B cell (primary cell): ENCODE measurements around the gene SMNDC1. TPM values are rescaled to one million over a fixed set of nuclear protein-coding genes. Genes with fewer than 3 reads are reported as not detected.

Experiments used
- ATAC-seq: fragments of 200-7000 bp; cut with Tn5 transposase; one replicate; pipeline ENCODE4 v1.10.0; 2021; ENCODE audit warnings: low read depth, mild to moderate bottlenecking, moderate number of reproducible peaks, moderate library complexity
- CTCF ChIA-PET: fragments of 350-600 bp; sonication (Branson Sonifier 250); formaldehyde crosslinking; loops from one replicate; lab custom pipeline; 2021; ENCODE audit warnings: antibody characterized with exemption, inconsistent platforms; lab: Charles Lee
- POLR2A ChIA-PET: fragments of 350-600 bp; sonication (Branson Sonifier 250); formaldehyde crosslinking; loops from one replicate; lab custom pipeline; 2021; ENCODE audit warnings: antibody characterized with exemption; lab: Charles Lee
- DNase-seq: peaks from one replicate; pipeline ENCODE4 v3.0.0; 2013
- H2AFZ ChIP-seq: 2 replicates; pipeline ENCODE4 v1.6.1; 2012; ENCODE audit warnings: mild to moderate bottlenecking, low read depth, low read length; ENCODE audit not compliant: insufficient read depth, poor library complexity, severe bottlenecking
- H3K27ac ChIP-seq, 2 donors: 1 replicate in 1 of 2; 2 replicates in 1 of 2; pipeline ENCODE4 v1.5.1; 2012 to 2013; ENCODE audit warnings: low read length in 2 of 2, mild to moderate bottlenecking in 2 of 2, moderate library complexity in 1 of 2
- H3K27me3 ChIP-seq, 4 experiments: fragments of 200-600 bp in 1 of 4; sonication (generic) in 1 of 4; replicated peaks in 1 of 4; 1 replicate in 2 of 4; 2 replicates in 2 of 4; pipeline versions ENCODE4 v1.6.1 to v1.7.0; 2013 to 2016; ENCODE audit warnings: low read length in 3 of 4, mild to moderate bottlenecking in 2 of 4, mixed read lengths in 1 of 4, moderate library complexity in 1 of 4; ENCODE audit not compliant: insufficient read depth in 4 of 4, control insufficient read depth in 3 of 4; ENCODE audit errors: control extremely low read depth in 1 of 4
- H3K36me3 ChIP-seq, 2 experiments: replicated peaks in 1 of 2; 1 replicate in 1 of 2; 2 replicates in 1 of 2; pipeline versions ENCODE4 v1.6.1 to v1.7.1; 2013; ENCODE audit warnings: low read length in 1 of 2; ENCODE audit not compliant: insufficient read depth in 2 of 2, control insufficient read depth in 1 of 2; ENCODE audit errors: control extremely low read depth in 1 of 2, extremely low read depth in 1 of 2
- H3K4me1 ChIP-seq, 2 donors: fragments of 200-600 bp in 1 of 2; sonication (generic) in 1 of 2; 1 replicate in 1 of 2; 2 replicates in 1 of 2; pipeline versions ENCODE4 v1.5.1 to v1.6.1; 2013 to 2017; ENCODE audit warnings: low read length in 2 of 2; ENCODE audit not compliant: control insufficient read depth in 2 of 2, insufficient read depth in 2 of 2
- H3K4me2 ChIP-seq: replicated peaks from 2 replicates; pipeline ENCODE3; 2012; ENCODE audit warnings: mild to moderate bottlenecking, low read depth, low read length; ENCODE audit not compliant: poor library complexity, severe bottlenecking
- H3K4me3 ChIP-seq, 5 experiments: fragments of 200-600 bp in 1 of 5; sonication (generic) in 1 of 5; 1 replicate in 3 of 5; 2 replicates in 2 of 5; pipeline versions ENCODE4 v1.5.1 to v1.7.0; 2011 to 2016; ENCODE audit warnings: low read length in 4 of 5, mild to moderate bottlenecking in 4 of 5, low read depth in 2 of 5, control low read depth in 1 of 5, moderate library complexity in 1 of 5; ENCODE audit not compliant: insufficient read depth in 1 of 5; ENCODE audit errors: control extremely low read depth in 1 of 5, extremely low read depth in 1 of 5
- H3K79me2 ChIP-seq: fragments of 200-600 bp; sonication (generic); one replicate; pipeline ENCODE4 v1.6.0; 2016; ENCODE audit warnings: low read length; ENCODE audit not compliant: control insufficient read depth, insufficient read depth
- H3K9ac ChIP-seq: fragments of 200-600 bp; sonication (generic); 2 replicates; pipeline ENCODE4 v1.6.1; 2017; ENCODE audit warnings: mild to moderate bottlenecking, low read length, moderate library complexity
- H3K9me3 ChIP-seq, 3 donors: one replicate each; pipeline versions ENCODE4 v1.6.1 to v1.7.1; 2013; ENCODE audit warnings: low read length in 2 of 3; ENCODE audit not compliant: control insufficient read depth in 2 of 3, insufficient read depth in 1 of 3; ENCODE audit errors: control extremely low read depth in 1 of 3
- H4K20me1 ChIP-seq: 2 replicates; pipeline ENCODE4 v1.6.0; 2012; ENCODE audit warnings: mild to moderate bottlenecking, low read length; ENCODE audit not compliant: insufficient read depth, control insufficient read depth, poor library complexity, severe bottlenecking
- H3K27ac Mint-ChIP-seq: one replicate; pipeline ENCODE4 v1.8.0; 2021; ENCODE audit warnings: mixed read lengths
- H3K27me3 Mint-ChIP-seq: one replicate; pipeline ENCODE4 v1.8.0; 2021; ENCODE audit warnings: mixed read lengths
- H3K4me1 Mint-ChIP-seq: one replicate; pipeline ENCODE4 v1.8.0; 2021; ENCODE audit warnings: mixed read lengths
- H3K4me3 Mint-ChIP-seq: one replicate; pipeline ENCODE4 v1.8.0; 2021; ENCODE audit warnings: mixed read lengths
- H3K9me3 Mint-ChIP-seq: one replicate; pipeline ENCODE4 v1.8.0; 2022; ENCODE audit warnings: mixed read lengths; ENCODE audit not compliant: insufficient read depth
- EZH2 ChIP-seq: IDR thresholded peaks from 2 replicates; pipeline ENCODE4 v1.6.1; 2012; ENCODE audit warnings: borderline replicate concordance, low read depth, mild to moderate bottlenecking, moderate library complexity, low read length; ENCODE audit not compliant: insufficient read depth, poor library complexity, severe bottlenecking
- WGBS: methylation state at CpG from one replicate; pipeline ENCODE4 v1.1.5; 2013; ENCODE audit warnings: missing lambda C conversion rate; ENCODE audit not compliant: insufficient coverage; 5-methylcytosine and 5-hydroxymethylcytosine counted together
- intact Hi-C: fragments of 100-400 bp; cut with micrococcal nuclease; formaldehyde crosslinking; loops from one replicate; pipeline ENCODE4 v1.10.0; 2022
- polyA plus RNA-seq: library from polyadenylated mRNA; depleted of rRNA; stranded (reverse); fragments of >200 nt; gene quantifications from 2 replicates; pipeline ENCODE4 v1.2.3, GENCODE V29; 2012
- total RNA-seq, 2 donors: library from RNA; stranded (reverse); fragments of 120-200 nt in 1 of 2; gene quantifications; 1 replicate in 1 of 2; 2 replicates in 1 of 2; pipeline versions ENCODE4 v1.2.3 to v1.2.4, GENCODE V29; 2013 to 2022
- TF ChIP-seq, protein P1 (sequence below): fragments of 200-600 bp; IDR thresholded peaks from one replicate; pipeline ENCODE4 v1.8.0; 2022; ENCODE audit warnings: antibody characterized with exemption, mild to moderate bottlenecking

SMNDC1 gene
- total and polyA plus RNA-seq, 2 donors (not counting 1 experiment from before 2014, with no cell fraction given): 12.1 to 36.0 TPM

DNA sequence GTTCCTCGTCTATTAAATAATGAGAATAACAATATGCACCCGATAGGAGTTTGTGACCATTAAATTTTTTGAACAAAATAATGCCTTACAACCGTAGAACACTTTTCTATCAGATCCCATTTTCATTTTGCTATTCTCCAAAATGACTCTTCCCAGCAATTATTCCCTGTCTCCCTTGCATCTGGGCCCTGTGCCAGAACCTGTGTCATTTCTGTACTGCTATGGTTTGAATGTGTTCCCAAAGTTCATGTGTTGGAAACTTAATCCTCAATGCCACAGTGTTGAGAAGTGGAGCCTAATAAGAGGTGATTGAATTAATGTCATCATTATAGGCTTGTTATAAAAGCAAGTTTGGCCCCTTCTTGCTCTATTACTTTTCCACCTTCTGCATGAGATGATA, 33.2 kb upstream of the SMNDC1 start:
- WGBS: no CpG with 5 or more reads among the region's 3 CpGs
- intact Hi-C loops: no loop called here
- ATAC-seq (no peak), DNase-seq (no peak)
- POLR2A ChIA-PET: no interaction called here
- H3K4me2 ChIP-seq: no peak overlapping the region
- peaks cover 11% of the 10 kb centered on the region for H3K4me1 Mint-ChIP-seq
- no peak overlapping the region for H3K4me3 Mint-ChIP-seq
- no peaks in the 10 kb centered on the region for H3K36me3 ChIP-seq
- no peaks in the 10 kb centered on the region for H3K9me3 ChIP-seq
- CTCF ChIA-PET: no interaction called here
- H3K4me3 ChIP-seq: no peak overlapping the region
- no peak overlapping the region for H3K27ac ChIP-seq
- H3K27ac Mint-ChIP-seq: no peak overlapping the region
- no peaks in the 10 kb centered on the region for H3K79me2 ChIP-seq
- peaks cover 17% of the 10 kb centered on the region for H3K27me3 Mint-ChIP-seq
- no peak for TF ChIP-seq EZH2
- TF ChIP-seq, protein P1, sequence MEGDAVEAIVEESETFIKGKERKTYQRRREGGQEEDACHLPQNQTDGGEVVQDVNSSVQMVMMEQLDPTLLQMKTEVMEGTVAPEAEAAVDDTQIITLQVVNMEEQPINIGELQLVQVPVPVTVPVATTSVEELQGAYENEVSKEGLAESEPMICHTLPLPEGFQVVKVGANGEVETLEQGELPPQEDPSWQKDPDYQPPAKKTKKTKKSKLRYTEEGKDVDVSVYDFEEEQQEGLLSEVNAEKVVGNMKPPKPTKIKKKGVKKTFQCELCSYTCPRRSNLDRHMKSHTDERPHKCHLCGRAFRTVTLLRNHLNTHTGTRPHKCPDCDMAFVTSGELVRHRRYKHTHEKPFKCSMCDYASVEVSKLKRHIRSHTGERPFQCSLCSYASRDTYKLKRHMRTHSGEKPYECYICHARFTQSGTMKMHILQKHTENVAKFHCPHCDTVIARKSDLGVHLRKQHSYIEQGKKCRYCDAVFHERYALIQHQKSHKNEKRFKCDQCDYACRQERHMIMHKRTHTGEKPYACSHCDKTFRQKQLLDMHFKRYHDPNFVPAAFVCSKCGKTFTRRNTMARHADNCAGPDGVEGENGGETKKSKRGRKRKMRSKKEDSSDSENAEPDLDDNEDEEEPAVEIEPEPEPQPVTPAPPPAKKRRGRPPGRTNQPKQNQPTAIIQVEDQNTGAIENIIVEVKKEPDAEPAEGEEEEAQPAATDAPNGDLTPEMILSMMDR: no peak
- no peaks in the 10 kb centered on the region for H4K20me1 ChIP-seq
- H3K9ac ChIP-seq: no peak overlapping the region
- H3K27me3 ChIP-seq: peaks cover 0 to 3% (median 0%) of the 10 kb centered on the region in 4 experiments
- no peak overlapping the region for H2AFZ ChIP-seq
- peaks cover 5 to 6% of the 10 kb centered on the region in 2 donors for H3K4me1 ChIP-seq
- H3K9me3 Mint-ChIP-seq: no peaks in the 10 kb centered on the region

DNA sequence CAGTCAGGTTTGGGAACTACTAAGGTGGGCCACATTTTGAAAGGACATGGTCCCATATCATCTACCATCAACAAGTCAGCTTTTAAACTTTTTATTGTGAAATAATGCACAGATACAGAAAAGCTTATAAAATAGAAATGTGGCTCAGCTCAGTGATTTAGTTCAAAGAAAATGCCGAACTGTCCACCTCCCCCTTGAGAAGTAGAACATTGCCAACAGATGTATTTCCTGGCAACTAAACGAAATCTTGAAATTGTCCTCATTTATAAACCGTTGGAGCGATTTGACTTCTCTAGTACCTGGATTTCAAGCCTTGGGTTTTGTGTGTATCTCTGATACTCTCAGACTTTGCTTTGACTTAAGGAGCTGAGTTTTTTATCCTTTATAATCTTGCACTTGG, 32.7 kb upstream of the SMNDC1 start:
- H3K27ac Mint-ChIP-seq: no peak overlapping the region
- H3K4me1 Mint-ChIP-seq: peaks cover 11% of the 10 kb centered on the region
- TF ChIP-seq, protein P1: no peak
- TF ChIP-seq EZH2: no peak
- H3K27me3 Mint-ChIP-seq: peaks cover 12% of the 10 kb centered on the region
- Histone ChIP-seq H3K27ac (no peak overlapping the region), H3K27me3 (peaks cover 0 to 1% (median 0%) of the 10 kb centered on the region in 4 experiments), H3K9ac (no peak overlapping the region), H3K4me1 (peaks cover 5 to 6% of the 10 kb centered on the region in 2 donors), H4K20me1 (no peaks in the 10 kb centered on the region), H3K79me2 (no peaks in the 10 kb centered on the region), H3K4me2 (no peak overlapping the region), H3K4me3 (no peak overlapping the region), H3K36me3 (no peaks in the 10 kb centered on the region), H3K9me3 (peaks cover 0 to 2% (median 0%) of the 10 kb centered on the region in 3 donors), H2AFZ (no peak overlapping the region)
- no peaks in the 10 kb centered on the region for H3K9me3 Mint-ChIP-seq
- ATAC-seq: no peak
- ChIA-PET CTCF (no interaction called here), POLR2A (interaction anchor here (0.7 kb wide), 1 partner anchor 17 kb away, joined by 9 read pairs; no protein-coding TSS in a partner anchor)
- no peak for DNase-seq
- 100% methylated on average over 3 of the region's 4 CpGs for WGBS
- intact Hi-C loops: no loop called here
- H3K4me3 Mint-ChIP-seq: no peak overlapping the region
